Cardiac fibroblast (primary cell): ENCODE data around the gene SUPT3H.
A peak's percentile ranks its signal among the peaks of the same experiment; 100 is the strongest.

ENCODE experiments used
- DNase-seq, 2 donors: peaks; one replicate each; pipeline versions ENCODE4 v3.0.0 to v3.0.0-alpha.2; 2010; ENCODE audit warnings: low read depth in 2 of 2
- H3K4me3 ChIP-seq, 2 donors: replicated peaks in 1 of 2; 1 replicate in 1 of 2; 2 replicates in 1 of 2; pipeline ENCODE4 v1.5.1; 2011; ENCODE audit warnings: low read depth in 2 of 2, low read length in 2 of 2, mild to moderate bottlenecking in 2 of 2, moderate library complexity in 1 of 2
- TF ChIP-seq, protein P1 (sequence below): IDR thresholded peaks from one replicate; pipeline ENCODE4 v1.5.1; 2011; ENCODE audit warnings: low read depth, mild to moderate bottlenecking, low read length, inconsistent platforms

Gene SUPT3H

DNA sequence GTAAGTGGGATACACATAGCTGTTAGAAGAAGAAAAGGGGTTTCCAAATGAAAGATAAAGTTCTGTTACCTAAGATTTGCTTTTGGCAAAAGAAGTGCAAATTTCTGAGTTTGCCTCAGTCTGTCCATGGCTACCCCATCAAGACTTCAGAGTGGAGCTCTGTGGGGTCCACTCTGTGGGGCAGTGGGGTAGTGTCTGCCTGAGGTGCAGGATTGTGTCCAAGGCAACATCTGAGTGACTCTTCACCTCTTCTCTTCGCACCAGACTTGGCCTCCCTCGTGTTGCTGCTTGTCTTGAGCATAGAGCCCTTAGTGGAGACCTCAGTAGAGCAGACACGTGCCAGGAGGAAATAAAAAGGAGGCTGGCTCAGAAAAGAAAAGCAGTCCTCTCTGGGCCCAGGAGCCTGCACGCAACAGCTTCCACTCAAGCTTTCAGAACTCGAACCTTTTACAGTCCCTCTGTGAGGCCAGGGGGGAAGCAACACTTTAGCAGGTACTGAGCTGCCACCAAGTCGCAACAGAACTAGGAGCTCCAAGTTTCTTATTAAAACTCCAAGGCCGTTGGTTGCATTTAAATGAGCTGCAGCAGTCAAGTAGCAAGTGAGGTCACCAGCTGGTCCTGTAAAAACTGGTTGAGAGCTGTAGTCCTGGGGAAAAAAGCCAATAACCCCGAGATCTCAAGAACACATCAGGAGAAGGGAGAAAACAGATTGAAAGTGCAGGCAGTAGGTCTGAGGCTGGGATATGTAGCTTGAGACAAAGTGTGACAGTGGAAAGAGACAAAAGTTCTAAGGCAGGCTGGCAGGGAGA, 576.7 kb downstream of the SUPT3H start:
- H3K4me3 ChIP-seq: no peak overlapping the region
- TF ChIP-seq, protein P1, sequence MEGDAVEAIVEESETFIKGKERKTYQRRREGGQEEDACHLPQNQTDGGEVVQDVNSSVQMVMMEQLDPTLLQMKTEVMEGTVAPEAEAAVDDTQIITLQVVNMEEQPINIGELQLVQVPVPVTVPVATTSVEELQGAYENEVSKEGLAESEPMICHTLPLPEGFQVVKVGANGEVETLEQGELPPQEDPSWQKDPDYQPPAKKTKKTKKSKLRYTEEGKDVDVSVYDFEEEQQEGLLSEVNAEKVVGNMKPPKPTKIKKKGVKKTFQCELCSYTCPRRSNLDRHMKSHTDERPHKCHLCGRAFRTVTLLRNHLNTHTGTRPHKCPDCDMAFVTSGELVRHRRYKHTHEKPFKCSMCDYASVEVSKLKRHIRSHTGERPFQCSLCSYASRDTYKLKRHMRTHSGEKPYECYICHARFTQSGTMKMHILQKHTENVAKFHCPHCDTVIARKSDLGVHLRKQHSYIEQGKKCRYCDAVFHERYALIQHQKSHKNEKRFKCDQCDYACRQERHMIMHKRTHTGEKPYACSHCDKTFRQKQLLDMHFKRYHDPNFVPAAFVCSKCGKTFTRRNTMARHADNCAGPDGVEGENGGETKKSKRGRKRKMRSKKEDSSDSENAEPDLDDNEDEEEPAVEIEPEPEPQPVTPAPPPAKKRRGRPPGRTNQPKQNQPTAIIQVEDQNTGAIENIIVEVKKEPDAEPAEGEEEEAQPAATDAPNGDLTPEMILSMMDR: no peak
- no peak for DNase-seq

DNA sequence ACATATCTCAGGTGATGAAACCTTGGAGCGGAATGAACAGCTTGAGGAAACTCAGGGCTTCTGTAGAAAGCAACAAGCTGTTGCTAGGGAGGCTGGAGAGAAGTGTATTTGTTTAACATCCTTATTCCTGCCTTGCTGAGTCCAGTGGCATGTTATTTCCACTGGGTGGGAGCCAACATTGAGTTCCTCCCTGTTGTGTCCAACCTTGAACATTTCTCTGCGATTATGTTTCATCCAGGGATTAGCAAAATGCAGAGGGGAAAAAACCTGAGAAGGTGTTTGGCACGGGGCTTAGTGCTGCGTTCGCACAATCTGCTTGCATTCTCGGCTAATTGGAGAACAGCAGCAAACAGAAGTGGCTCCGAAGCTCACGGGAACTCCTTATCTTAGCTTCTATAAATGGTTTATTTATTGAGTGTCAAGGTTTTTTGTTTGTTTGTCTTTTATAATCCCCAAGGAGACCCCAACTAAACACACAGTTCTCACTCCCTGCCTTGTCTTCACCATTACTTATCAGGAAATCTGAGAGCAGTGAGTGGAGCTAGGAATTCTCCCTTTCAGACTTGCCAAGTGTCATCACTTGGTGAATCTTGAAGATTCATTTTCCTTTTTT, 577.5 kb downstream of the SUPT3H start:
- TF ChIP-seq, protein P1: peak; percentile 3
- H3K4me3 ChIP-seq: no peak overlapping the region
- DNase-seq: peak; percentile 74 to 82

DNA sequence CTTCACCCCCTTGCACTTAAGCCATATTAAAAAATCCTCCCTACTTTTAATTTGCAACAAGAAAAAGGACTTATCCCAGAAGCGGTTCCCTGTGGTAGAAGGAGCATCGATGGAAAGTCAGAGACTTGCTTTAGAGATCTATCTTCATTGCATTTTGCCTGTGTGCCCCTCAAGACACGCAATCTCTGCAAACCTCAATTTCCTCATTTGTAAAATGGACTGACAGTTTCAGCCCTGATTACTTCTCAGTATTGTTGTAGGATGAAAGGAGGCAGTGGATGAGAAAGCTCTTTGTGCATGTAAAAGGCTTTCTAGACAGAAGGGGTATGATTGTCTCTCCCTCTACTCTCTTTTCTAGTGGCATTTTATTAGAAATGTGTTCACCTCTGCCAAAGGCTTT, 580.0 kb downstream of the SUPT3H start:
- H3K4me3 ChIP-seq: no peak overlapping the region
- no peak for DNase-seq
- TF ChIP-seq, protein P1: no peak

DNA sequence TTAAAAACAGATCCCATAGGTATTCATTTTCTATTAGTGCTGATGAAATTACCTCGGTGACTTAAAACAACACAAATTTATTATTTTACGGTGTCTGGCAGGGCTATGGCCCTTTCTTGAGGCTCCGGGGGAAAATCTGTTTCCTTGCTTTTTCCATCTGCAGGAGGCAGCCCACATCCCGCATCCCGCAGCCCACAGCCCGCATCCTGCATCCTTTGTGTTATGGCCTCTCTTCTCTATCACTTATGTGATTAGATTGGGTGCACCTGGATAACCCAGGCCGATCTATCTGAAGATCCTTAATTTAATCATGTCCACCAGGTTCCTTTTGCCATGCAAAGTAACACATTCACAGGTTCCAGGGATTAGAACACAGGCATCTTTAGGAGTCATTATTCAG, 582.4 kb downstream of the SUPT3H start:
- no peak overlapping the region for H3K4me3 ChIP-seq
- no peak for DNase-seq
- TF ChIP-seq, protein P1: no peak

DNA sequence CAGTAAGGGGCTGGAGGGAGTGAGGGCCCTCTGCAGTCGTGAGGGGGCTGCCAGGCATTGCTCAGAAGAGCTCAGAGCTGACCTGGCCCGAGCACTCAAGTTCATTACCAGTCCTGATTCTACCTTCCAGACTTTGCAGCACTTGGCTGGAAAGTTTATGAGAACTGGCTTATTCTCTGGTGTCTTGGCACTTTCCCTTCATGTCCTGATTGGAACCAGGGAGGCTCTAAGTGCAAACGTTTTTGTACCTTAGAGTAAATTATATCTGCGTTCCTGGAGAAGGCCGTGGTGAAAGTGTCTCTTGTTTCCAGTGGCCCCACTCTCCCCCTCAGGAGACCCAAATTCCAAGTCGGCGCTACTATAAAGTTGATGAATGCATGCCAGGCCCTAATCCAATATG, 587.9 kb downstream of the SUPT3H start:
- DNase-seq: no peak
- TF ChIP-seq, protein P1: no peak
- no peak overlapping the region for H3K4me3 ChIP-seq

DNA sequence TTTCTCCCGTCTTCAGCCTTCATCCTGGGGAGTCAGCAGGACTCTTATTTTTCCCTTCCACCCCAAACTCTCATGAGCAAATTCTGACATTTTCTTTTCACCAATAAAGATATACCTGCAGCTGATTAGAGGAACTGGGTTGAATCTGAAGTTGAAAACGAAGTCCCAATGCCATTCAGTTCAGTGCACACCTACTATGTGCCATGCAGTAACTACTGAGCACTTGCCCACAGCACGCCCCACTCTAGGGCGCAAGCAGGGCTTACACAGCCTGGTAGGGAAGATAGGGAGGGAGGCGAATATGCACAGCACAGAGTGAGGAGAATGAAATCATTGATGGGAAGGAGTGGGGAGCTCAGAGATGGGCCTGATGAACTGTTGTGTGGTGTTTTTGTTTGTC, 588.7 kb downstream of the SUPT3H start:
- H3K4me3 ChIP-seq: no peak overlapping the region
- no peak for DNase-seq
- TF ChIP-seq, protein P1: no peak
